ENCODE measurements around the gene FAM98C.

Gene FAM98C

GRCh38 chr19:38429055-38429810 is 26.3 kb downstream of the FAM98C start:
- peak; percentile 67 for DNase-seq

- DNase-seq, result no peak
Measured at GRCh38 chr19:38429811-38430156, 26.9 kb downstream of the FAM98C start.

- no peak for DNase-seq
Measured at GRCh38 chr19:38430931-38431330, 28.0 kb downstream of the FAM98C start.

- DNase-seq, result peak; percentile 78
Measured at GRCh38 chr19:38433268-38433733, 30.4 kb downstream of the FAM98C start, which contains the start of gene RYR1. TSS of gene RYR1 (plus strand) at chr19:38433691. CDS start at chr19:38433830, 139 bp downstream.

DNA sequence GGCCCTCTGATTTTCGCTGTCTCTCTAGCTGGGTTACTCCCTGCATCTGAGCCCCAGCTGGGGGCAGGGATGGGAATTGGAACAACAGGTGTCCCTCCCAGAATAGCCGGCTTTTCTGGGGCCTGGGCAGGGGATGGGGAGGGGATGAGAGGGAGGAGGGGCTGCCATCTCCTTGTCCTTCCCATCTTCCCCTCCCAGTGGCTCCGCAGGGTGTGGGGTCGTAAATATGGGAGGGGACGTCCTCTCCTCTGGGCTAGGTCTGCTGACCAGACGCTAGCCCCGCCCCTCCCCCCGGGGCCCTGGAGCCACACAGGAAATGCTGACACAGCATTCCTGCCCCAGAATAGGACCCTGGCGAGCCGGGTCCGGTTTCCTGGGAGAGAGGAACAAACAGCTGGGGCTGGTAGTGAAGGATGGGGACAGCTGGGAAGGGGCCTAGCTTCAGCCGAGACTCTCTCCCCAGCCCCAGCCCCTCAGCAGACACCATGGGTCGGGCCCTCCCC is 31.7 kb downstream of the FAM98C start:
- no peak for DNase-seq

- DNase-seq, result no peak
Measured at GRCh38 chr19:38437295-38437694, 34.4 kb downstream of the FAM98C start.

DNA sequence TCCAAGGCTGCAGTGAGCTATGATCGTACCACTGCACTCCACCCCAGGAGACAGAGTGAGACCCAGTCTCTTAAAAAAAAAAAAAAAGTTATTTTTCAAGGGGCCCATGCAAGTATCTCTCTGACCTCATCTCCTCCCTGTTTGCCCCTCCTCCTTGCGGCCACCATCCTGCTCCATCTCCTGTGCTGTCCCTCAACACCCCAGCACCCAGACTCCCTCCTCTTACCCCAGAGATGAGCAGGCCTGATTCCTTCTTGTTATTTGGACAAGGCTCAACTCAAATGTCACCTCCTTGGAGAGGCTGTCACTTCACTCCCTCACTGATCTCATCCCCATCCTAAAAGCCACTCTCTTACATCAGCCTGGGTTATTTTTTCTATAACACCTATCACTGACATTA is 35.0 kb downstream of the FAM98C start:
- DNase-seq, result no peak

- no peak for DNase-seq
Measured at GRCh38 chr19:38440592-38440991, 37.7 kb downstream of the FAM98C start.

DNA sequence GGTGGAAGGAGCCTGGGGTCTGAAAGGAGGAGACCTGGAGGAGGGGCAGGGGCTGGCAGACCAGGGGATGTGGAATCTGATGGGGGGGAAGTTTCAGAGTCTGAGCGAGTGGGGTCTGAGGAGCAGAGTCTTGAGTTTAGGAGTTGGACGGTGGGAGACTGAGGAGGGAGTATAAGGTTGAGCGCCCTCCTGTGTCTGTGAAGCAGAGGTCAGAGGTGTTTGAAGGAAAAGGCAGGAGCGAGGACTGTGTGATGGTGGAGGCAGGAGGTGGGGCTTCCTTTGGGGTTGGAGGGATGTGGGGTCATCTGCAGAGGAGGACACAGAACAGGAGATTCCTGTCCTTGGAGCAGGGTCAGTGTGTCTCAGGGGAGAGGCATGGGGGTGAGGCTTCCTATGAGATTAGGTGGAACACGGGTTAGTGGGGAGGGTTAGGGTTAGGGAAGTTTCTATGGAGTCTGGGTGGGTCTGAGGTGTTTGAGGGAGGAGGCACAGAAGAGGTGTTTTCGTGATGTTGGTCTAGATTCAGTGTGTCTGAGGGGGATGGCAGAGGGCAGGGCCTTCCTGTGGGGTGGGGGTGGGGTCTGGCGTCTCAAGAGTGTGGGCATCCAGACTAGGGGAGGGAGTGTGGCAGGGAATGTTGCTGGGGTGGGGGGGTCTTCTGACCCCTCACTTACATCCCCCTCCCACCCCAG is 38.9 kb downstream of the FAM98C start:
- no peak for DNase-seq

- DNase-seq, result no peak
Measured at GRCh38 chr19:38442736-38443135, 39.8 kb downstream of the FAM98C start.

DNA sequence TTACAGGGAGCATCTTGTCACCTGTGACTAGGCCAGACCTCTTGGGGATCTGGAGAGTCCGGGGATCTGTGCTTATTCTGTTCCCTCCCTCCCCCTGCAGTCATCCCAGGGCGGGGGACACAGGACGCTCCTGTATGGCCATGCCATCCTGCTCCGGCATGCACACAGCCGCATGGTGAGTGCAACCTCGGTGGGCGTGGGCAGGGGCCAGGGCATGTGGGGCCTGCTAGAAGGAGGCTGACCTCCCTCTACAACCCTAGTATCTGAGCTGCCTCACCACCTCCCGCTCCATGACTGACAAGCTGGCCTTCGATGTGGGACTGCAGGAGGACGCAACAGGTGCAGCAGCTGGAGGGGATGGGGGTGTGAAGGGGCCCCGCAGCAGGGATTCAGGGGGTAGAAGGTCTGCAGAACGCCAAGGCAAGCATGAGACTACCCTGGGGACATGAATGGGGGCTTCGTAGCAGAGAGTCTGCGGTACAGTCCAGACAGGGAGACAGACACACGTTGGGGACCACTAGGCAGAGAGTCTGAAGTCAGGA is 40.6 kb downstream of the FAM98C start:
- no peak for DNase-seq

DNA sequence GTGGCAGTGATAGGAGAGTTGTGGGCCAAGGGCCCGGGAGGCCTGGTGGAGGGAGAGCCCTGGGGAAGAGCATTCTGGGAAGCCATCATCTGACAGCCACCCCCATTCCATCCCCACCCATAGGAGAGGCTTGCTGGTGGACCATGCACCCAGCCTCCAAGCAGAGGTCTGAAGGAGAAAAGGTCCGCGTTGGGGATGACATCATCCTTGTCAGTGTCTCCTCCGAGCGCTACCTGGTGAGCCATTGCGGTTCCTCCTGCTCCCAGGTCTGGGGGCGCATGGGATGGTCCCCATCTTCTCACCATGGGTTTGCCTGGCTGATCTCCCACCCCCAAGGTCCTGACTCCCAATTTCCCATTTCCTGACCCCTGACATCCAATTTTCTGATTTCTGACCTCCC is 41.1 kb downstream of the FAM98C start:
- no peak for DNase-seq

GRCh38 chr19:38445362-38445761 is 42.5 kb downstream of the FAM98C start:
- DNase-seq, result no peak

- no peak for DNase-seq
Measured at GRCh38 chr19:38448225-38448624, 45.3 kb downstream of the FAM98C start.

- DNase-seq, result no peak
Measured at GRCh38 chr19:38449518-38449917, 46.6 kb downstream of the FAM98C start.

DNA sequence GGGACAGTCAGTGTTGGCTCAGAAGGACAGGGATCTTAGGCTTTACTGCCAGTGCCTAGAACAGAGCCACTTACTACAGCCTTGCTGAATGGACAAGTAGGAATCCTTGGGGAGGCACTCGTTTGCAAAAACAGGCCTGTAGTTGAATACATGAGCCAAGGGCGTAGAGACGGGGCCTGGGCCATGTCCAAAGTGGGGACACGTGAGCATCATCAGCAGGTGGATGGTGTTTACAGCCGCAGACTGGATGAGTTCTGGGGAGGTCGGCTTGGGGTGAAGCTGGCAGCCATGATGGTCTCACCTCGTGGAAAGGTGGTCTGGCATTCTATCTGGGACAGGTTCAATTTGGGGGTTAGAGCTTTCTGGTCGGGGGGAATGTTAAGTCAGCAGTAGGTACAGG is 48.1 kb downstream of the FAM98C start:
- no peak for DNase-seq

GRCh38 chr19:38451629-38452028 is 48.7 kb downstream of the FAM98C start:
- no peak for DNase-seq

GRCh38 chr19:38452430-38453366 is 49.8 kb downstream of the FAM98C start:
- peak; percentile 63 for DNase-seq

DNA sequence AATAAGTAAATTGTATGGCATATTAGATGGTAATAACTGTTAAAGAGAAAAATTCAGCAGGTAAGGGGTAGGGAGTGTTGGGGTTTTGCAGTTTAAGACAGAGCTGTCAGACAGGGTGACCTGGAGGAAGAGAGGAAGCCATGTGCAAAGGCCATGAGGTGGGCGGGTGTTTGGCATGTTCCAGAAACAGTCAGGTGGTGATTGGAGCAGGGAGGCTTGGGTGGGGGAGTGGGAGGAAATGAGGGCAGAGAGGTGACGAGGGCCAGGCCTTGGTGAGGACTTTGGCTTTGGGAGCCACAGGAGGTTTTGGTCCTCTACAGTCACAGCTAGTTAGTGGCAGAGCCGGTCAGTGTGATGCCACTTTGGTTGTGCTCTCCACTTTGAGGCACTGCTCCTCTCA is 50.7 kb downstream of the FAM98C start:
- no peak for DNase-seq

DNA sequence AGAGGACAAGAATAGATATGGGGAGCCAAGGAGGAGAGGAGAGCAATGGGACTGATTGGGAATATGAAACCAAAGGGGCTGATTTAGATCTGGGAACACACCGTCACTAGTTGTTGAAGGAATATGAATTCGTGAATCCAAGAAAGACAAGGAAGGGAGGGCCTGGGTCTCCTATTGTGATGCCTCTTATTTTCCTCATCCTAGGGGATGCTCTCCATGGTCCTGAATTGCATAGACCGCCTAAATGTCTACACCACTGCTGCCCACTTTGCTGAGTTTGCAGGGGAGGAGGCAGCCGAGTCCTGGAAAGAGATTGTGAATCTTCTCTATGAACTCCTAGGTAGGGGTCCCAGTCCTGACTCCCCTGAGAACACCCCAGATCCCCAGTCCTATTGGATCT is 52.1 kb downstream of the FAM98C start:
- no peak for DNase-seq

DNA sequence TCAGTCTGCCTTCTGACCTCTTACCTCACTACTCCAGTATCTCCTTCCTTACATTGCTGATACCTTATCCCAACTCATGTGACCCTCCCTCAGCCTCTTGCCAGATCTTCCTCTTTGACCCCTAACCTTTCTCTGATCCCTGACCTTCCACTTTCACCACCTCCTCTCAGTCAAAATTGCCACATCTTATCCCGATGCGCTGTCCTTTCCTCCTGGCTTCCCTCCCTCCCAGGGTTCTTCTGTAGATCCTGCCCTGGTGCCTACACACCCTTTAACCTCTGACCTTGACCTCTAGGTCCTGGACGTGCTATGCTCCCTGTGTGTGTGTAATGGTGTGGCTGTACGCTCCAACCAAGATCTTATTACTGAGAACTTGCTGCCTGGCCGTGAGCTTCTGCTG is 54.3 kb downstream of the FAM98C start:
- no peak for DNase-seq

DNA sequence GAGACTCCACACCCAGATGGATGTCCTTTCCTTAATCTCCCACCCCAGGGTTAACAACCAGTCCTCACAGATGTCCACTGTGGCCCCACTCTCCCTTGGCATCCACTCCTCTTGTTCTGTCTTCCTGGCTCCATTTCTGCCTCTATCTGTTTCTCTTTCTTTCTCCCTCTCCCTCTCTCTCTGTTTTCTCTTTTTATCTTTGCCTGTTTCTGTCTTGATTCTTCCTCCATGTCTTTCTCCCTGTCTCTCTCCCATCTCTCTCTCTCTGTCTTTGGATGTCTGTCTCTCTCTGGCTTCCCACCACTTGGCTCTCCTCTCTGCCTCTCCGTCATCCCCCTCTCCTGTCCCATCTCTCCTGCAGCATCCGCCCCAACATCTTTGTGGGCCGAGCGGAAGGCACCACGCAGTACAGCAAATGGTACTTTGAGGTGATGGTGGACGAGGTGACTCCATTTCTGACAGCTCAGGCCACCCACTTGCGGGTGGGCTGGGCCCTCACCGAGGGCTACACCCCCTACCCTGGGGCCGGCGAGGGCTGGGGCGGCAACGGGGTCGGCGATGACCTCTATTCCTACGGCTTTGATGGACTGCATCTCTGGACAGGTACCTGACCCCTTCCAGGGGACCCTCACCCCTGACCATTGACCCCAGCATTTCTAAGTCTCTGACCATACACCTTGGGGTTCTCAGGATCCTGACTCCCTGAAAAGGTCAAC is 55.0 kb downstream of the FAM98C start:
- no peak for DNase-seq

All from activated CD4-positive, alpha-beta T cell treated with anti-CD3 and anti-CD28 coated beads for 48 hours (primary cell).